Liver (tissue), 9 donors: ENCODE results near the gene SLF1. TPM values are rescaled to one million over a fixed set of nuclear protein-coding genes. Genes with fewer than 3 reads are reported as not detected.

Experiments
- DNase-seq: peaks from one replicate; pipeline ENCODE4 v3.0.0-alpha.2; 2017; ENCODE audit warnings: low spot score
- H3K27ac ChIP-seq, 2 donors: one replicate each; pipeline ENCODE4 v1.7.0; 2013; ENCODE audit warnings: inconsistent platforms in 2 of 2, low read length in 2 of 2, control low read depth in 1 of 2, low read depth in 1 of 2, mild to moderate bottlenecking in 1 of 2
- H3K27me3 ChIP-seq, 4 donors: one replicate each; pipeline versions ENCODE4 v1.6.1 to v1.7.0; 2013; ENCODE audit warnings: low read length in 3 of 4, inconsistent platforms in 1 of 4, mild to moderate bottlenecking in 1 of 4, moderate library complexity in 1 of 4; ENCODE audit not compliant: control insufficient read depth in 4 of 4, insufficient read depth in 4 of 4
- H3K36me3 ChIP-seq, 4 donors: one replicate each; pipeline versions ENCODE4 v1.6.1 to v1.7.0; 2013; ENCODE audit warnings: low read length in 3 of 4, mild to moderate bottlenecking in 3 of 4, low read depth in 1 of 4, moderate library complexity in 1 of 4; ENCODE audit not compliant: control insufficient read depth in 4 of 4, insufficient read depth in 3 of 4
- H3K4me1 ChIP-seq, 4 donors: one replicate each; pipeline versions ENCODE4 v1.6.1 to v1.7.0; 2013; ENCODE audit warnings: low read length in 3 of 4, mild to moderate bottlenecking in 3 of 4, moderate library complexity in 1 of 4; ENCODE audit not compliant: control insufficient read depth in 4 of 4, insufficient read depth in 4 of 4
- H3K4me3 ChIP-seq, 3 donors: one replicate each; pipeline versions ENCODE4 v1.6.1 to v1.7.0; 2013; ENCODE audit warnings: low read length in 3 of 3, control low read depth in 1 of 3, low read depth in 1 of 3, mild to moderate bottlenecking in 1 of 3
- H3K9ac ChIP-seq, 2 donors: one replicate each; pipeline ENCODE4 v1.7.0; 2013; ENCODE audit warnings: low read length in 2 of 2, mild to moderate bottlenecking in 2 of 2, moderate library complexity in 2 of 2, control low read depth in 1 of 2, low read depth in 1 of 2
- H3K9me3 ChIP-seq, 4 donors: one replicate each; pipeline versions ENCODE4 v1.6.1 to v1.7.0; 2013; ENCODE audit warnings: low read length in 3 of 4; ENCODE audit not compliant: control insufficient read depth in 4 of 4
- CTCF ChIP-seq: fragments of 150-350 bp; IDR thresholded peaks from 2 replicates; pipeline ENCODE4 v1.5.1; 2017; ENCODE audit warnings: improper control_type of control experiment, low read depth, low read length; ENCODE audit not compliant: missing input control
- EGR1 ChIP-seq, 2 donors: IDR thresholded peaks; 2 replicates each; pipeline ENCODE4 v1.6.1; 2016 to 2018; ENCODE audit warnings: antibody characterized with exemption in 2 of 2, low read depth in 2 of 2
- FOXA1 ChIP-seq: IDR thresholded peaks from 2 replicates; pipeline ENCODE4 v1.6.1; 2016; ENCODE audit warnings: antibody characterized with exemption
- FOXA2 ChIP-seq: IDR thresholded peaks from 2 replicates; pipeline ENCODE4 v1.6.1; 2016; ENCODE audit warnings: antibody characterized with exemption
- GABPA ChIP-seq, 2 donors: IDR thresholded peaks in 1 of 2; conservative IDR thresholded peaks in 1 of 2; 2 replicates each; pipeline ENCODE4 v1.6.1; 2016; ENCODE audit warnings: antibody characterized with exemption in 2 of 2, mild to moderate bottlenecking in 1 of 2, moderate library complexity in 1 of 2
- HNF4A ChIP-seq, 2 donors: conservative IDR thresholded peaks; 2 replicates each; pipeline ENCODE4 v1.6.1; 2016; ENCODE audit warnings: antibody characterized with exemption in 2 of 2, mild to moderate bottlenecking in 2 of 2
- HNF4G ChIP-seq: IDR thresholded peaks from 2 replicates; pipeline ENCODE4 v1.6.1; 2016; ENCODE audit warnings: antibody characterized with exemption
- JUND ChIP-seq, 2 donors: IDR thresholded peaks; 2 replicates each; pipeline ENCODE4 v1.6.1; 2016; ENCODE audit warnings: antibody characterized with exemption in 2 of 2
- MAX ChIP-seq: IDR thresholded peaks from 2 replicates; pipeline ENCODE4 v1.6.1; 2016; ENCODE audit warnings: antibody characterized with exemption
- RAD21 ChIP-seq, 2 donors: IDR thresholded peaks; 2 replicates each; pipeline ENCODE4 v1.6.1; 2016; ENCODE audit warnings: antibody characterized with exemption in 2 of 2, mild to moderate bottlenecking in 2 of 2
- RXRA ChIP-seq, 2 donors: IDR thresholded peaks; 2 replicates each; pipeline ENCODE4 v1.6.1; 2017 to 2018; ENCODE audit warnings: antibody characterized with exemption in 2 of 2, mild to moderate bottlenecking in 1 of 2
- SP1 ChIP-seq: IDR thresholded peaks from 2 replicates; pipeline ENCODE4 v1.6.1; 2018; ENCODE audit warnings: antibody characterized with exemption, mild to moderate bottlenecking
- TAF1 ChIP-seq: conservative IDR thresholded peaks from 2 replicates; pipeline ENCODE4 v1.6.1; 2016; ENCODE audit warnings: antibody characterized with exemption, mild to moderate bottlenecking
- YY1 ChIP-seq: IDR thresholded peaks from 2 replicates; pipeline ENCODE4 v1.6.1; 2016; ENCODE audit warnings: antibody characterized with exemption, mild to moderate bottlenecking
- ZBTB33 ChIP-seq: IDR thresholded peaks from 2 replicates; pipeline ENCODE4 v1.6.1; 2016; ENCODE audit warnings: antibody characterized with exemption
- WGBS: extraction: QIAGEN DNeasy Blood & Tissue Kit; methylation state at CpG from one replicate; pipeline ENCODE4 v1.1.7; 2013; 5-methylcytosine and 5-hydroxymethylcytosine counted together
- polyA plus RNA-seq, 2 donors: library from polyadenylated mRNA; stranded (reverse) in 1 of 2; unstranded in 1 of 2; fragments of 200-250 nt in 1 of 2; fragments of >200 nt in 1 of 2; fragmentation: Nextera tagmentation in 1 of 2; extraction: Ambion mirVana in 1 of 2; gene quantifications; one replicate each; pipeline versions ENCODE4 v1.2.1 to v1.2.3, GENCODE V29; 2013 to 2015
- total RNA-seq, 2 donors: library from RNA; depleted of rRNA; stranded (reverse); fragments of >200 nt; gene quantifications; one replicate each; pipeline ENCODE4 v1.2.3, GENCODE V29; 2014
- TF ChIP-seq, protein P1 (sequence below): IDR thresholded peaks from 2 replicates; pipeline ENCODE4 v1.6.1; 2016; ENCODE audit warnings: antibody characterized with exemption, mild to moderate bottlenecking
- donor health status: healthy.
- donor health status: healthy.
- donor health status: healthy.
- donor health status: healthy.
- donor health status: healthy.

Gene SLF1
- total and polyA plus RNA-seq, 4 donors: 0.63 to 6.3 (median 2.6) TPM

DNA sequence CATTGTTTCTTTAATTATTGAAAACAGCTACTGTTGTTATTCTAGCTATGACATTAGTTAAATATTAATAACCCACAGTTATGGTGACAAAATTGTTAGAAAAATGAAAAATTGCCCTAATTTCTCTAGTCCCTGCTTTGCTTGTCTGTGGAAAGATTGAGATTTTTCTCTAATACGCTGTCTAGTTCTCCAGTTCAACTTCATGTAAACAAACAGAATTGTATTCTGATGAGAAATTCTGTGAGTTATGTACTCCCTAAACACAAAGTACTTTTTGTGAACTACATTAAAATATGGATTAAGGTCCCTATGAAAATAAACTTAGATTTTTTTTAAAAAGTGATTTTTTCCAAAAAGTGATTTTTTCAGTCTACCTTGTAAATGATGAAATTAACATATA lies 8.7 kb downstream of the SLF1 start:
- Histone ChIP-seq H3K4me1 (peaks cover 0 to 14% (median 0%) of the 10 kb centered on the region in 4 donors), H3K4me3 (no peak overlapping the region), H3K36me3 (peaks cover 0 to 8% (median 2%) of the 10 kb centered on the region in 4 donors), H3K9me3 (no peaks in the 10 kb centered on the region), H3K9ac (no peak overlapping the region), H3K27me3 (no peaks in the 10 kb centered on the region), H3K27ac (no peak overlapping the region)
- no peak for TF ChIP-seq GABPA (IDR thresholded peaks at IDR 0.05 in 1 of 2, conservative IDR thresholded peaks at IDR 0.05 in 1 of 2)
- TF ChIP-seq HNF4G: no peak
- TF ChIP-seq MAX: no peak
- TF ChIP-seq TAF1: no peak
- no peak for TF ChIP-seq YY1
- TF ChIP-seq CTCF: no peak
- DNase-seq: no peak
- WGBS: 91% methylated on average over 1 of the region's 1 CpG

GRCh38 chr5:94632024-94632423 lies 13.6 kb downstream of the SLF1 start:
- peaks cover 0 to 8% (median 2%) of the 10 kb centered on the region in 4 donors for H3K36me3 ChIP-seq
- 86% methylated on average over 2 of the region's 2 CpGs for WGBS
- no peak overlapping the region for H3K4me3 ChIP-seq
- DNase-seq: no peak
- no peak for TF ChIP-seq MAX
- TF ChIP-seq GABPA (IDR thresholded peaks at IDR 0.05 in 1 of 2, conservative IDR thresholded peaks at IDR 0.05 in 1 of 2): no peak
- no peak for TF ChIP-seq FOXA1
- TF ChIP-seq SP1: no peak
- no peak for TF ChIP-seq EGR1 (IDR thresholded peaks at IDR 0.05; ENCODE audit: low read depth in 2 of 2)
- TF ChIP-seq RAD21 (IDR thresholded peaks at IDR 0.05): no peak
- TF ChIP-seq, protein P1, sequence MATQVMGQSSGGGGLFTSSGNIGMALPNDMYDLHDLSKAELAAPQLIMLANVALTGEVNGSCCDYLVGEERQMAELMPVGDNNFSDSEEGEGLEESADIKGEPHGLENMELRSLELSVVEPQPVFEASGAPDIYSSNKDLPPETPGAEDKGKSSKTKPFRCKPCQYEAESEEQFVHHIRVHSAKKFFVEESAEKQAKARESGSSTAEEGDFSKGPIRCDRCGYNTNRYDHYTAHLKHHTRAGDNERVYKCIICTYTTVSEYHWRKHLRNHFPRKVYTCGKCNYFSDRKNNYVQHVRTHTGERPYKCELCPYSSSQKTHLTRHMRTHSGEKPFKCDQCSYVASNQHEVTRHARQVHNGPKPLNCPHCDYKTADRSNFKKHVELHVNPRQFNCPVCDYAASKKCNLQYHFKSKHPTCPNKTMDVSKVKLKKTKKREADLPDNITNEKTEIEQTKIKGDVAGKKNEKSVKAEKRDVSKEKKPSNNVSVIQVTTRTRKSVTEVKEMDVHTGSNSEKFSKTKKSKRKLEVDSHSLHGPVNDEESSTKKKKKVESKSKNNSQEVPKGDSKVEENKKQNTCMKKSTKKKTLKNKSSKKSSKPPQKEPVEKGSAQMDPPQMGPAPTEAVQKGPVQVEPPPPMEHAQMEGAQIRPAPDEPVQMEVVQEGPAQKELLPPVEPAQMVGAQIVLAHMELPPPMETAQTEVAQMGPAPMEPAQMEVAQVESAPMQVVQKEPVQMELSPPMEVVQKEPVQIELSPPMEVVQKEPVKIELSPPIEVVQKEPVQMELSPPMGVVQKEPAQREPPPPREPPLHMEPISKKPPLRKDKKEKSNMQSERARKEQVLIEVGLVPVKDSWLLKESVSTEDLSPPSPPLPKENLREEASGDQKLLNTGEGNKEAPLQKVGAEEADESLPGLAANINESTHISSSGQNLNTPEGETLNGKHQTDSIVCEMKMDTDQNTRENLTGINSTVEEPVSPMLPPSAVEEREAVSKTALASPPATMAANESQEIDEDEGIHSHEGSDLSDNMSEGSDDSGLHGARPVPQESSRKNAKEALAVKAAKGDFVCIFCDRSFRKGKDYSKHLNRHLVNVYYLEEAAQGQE: no peak
- TF ChIP-seq TAF1: no peak
- TF ChIP-seq JUND (IDR thresholded peaks at IDR 0.05): no peak
- H3K9ac ChIP-seq: no peak overlapping the region
- no peaks in the 10 kb centered on the region for H3K27me3 ChIP-seq
- H3K9me3 ChIP-seq: no peaks in the 10 kb centered on the region
- H3K4me1 ChIP-seq: no peaks in the 10 kb centered on the region
- H3K27ac ChIP-seq: no peak overlapping the region

DNA sequence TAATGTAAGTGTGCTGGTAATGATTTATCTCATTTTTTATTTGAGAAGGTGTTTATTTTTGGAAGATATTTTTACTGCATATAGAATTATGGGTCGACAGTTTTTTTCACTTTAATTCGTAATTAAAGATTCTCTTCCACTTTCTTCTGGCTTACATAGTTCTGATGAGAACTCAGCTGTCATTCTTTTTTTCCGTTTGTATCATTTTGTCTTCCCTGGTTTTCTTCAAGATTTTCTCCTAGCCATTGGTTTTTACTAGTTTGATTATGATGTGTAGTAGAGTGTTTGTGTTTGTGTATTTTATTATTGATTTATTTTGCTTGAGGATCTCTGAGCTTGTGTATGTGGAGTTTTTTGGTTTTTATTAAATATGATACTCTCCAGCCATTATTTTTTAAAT lies 21.7 kb downstream of the SLF1 start:
- Histone ChIP-seq H3K9me3 (peaks cover 0 to 9% (median 1%) of the 10 kb centered on the region in 4 donors), H3K27ac (no peak overlapping the region), H3K4me3 (no peak overlapping the region), H3K27me3 (no peaks in the 10 kb centered on the region), H3K9ac (no peak overlapping the region), H3K36me3 (peaks cover 0 to 9% (median 1%) of the 10 kb centered on the region in 4 donors), H3K4me1 (no peaks in the 10 kb centered on the region)
- WGBS: 98% methylated on average over 3 of the region's 3 CpGs
- DNase-seq: no peak
- TF ChIP-seq YY1 (no peak), FOXA2 (no peak), FOXA1 (no peak), CTCF (no peak), MAX (no peak), RXRA (IDR thresholded peaks at IDR 0.05) (no peak), JUND (IDR thresholded peaks at IDR 0.05) (no peak), HNF4G (no peak), HNF4A (conservative IDR thresholded peaks at IDR 0.05) (no peak), ZBTB33 (no peak)
